RKO (cell line): ENCODE measurements around the gene SPPL2B.

Source experiments
- DNase-seq: peaks from one replicate; pipeline ENCODE4 v3.0.0-alpha.2; 2016; ENCODE audit warnings: low spot score

Gene SPPL2B

GRCh38 chr19:2323707-2324106 is 4.8 kb upstream of the SPPL2B start:
- no peak for DNase-seq

- DNase-seq = no peak
Observed at GRCh38 chr19:2324220-2324948, 4.1 kb upstream of the SPPL2B start.

- no peak for DNase-seq
Observed at GRCh38 chr19:2325281-2326046, 3.0 kb upstream of the SPPL2B start.

GRCh38 chr19:2326699-2327360 is 1.7 kb upstream of the SPPL2B start:
- no peak for DNase-seq

- DNase-seq = peak; percentile 90
Observed at GRCh38 chr19:2327773-2328400, 597 bp upstream of the SPPL2B start.

- peak; percentile 31 for DNase-seq
Observed at GRCh38 chr19:2329149-2329478, 630 bp downstream of the SPPL2B start.

GRCh38 chr19:2329501-2329916 is 1.0 kb downstream of the SPPL2B start:
- no peak for DNase-seq

GRCh38 chr19:2330255-2330631 is 1.8 kb downstream of the SPPL2B start:
- no peak for DNase-seq

GRCh38 chr19:2330632-2331284 is 2.3 kb downstream of the SPPL2B start:
- DNase-seq = no peak

GRCh38 chr19:2331601-2332246 is 3.2 kb downstream of the SPPL2B start:
- no peak for DNase-seq

GRCh38 chr19:2332341-2333026 is 4.0 kb downstream of the SPPL2B start:
- DNase-seq = no peak

- no peak for DNase-seq
Observed at GRCh38 chr19:2333027-2333806, 4.7 kb downstream of the SPPL2B start.

GRCh38 chr19:2333807-2334211 is 5.3 kb downstream of the SPPL2B start:
- DNase-seq = no peak

- no peak for DNase-seq
Observed at GRCh38 chr19:2334426-2334825, 5.9 kb downstream of the SPPL2B start.

GRCh38 chr19:2334986-2335846 is 6.7 kb downstream of the SPPL2B start:
- no peak for DNase-seq

- DNase-seq = no peak
Observed at GRCh38 chr19:2335848-2336247, 7.4 kb downstream of the SPPL2B start.

GRCh38 chr19:2336528-2337328 is 8.2 kb downstream of the SPPL2B start:
- no peak for DNase-seq

GRCh38 chr19:2337329-2337707 is 8.8 kb downstream of the SPPL2B start:
- DNase-seq = no peak
